Fibroblast of lung (primary cell): ENCODE measurements around the gene SFXN1.

Experiments
- CTCF ChIP-seq, 2 donors: IDR thresholded peaks in 1 of 2; conservative IDR thresholded peaks in 1 of 2; 1 replicate in 1 of 2; 2 replicates in 1 of 2; pipeline ENCODE4 v1.5.1; 2011 to 2012; ENCODE audit warnings: low read length in 2 of 2, control low read depth in 1 of 2, inconsistent platforms in 1 of 2, low read depth in 1 of 2, mild to moderate bottlenecking in 1 of 2
- EZH2 ChIP-seq: IDR thresholded peaks from 2 replicates; pipeline ENCODE4 v1.5.1; 2012; ENCODE audit warnings: low read length, control low read depth, mild to moderate bottlenecking; ENCODE audit errors: missing control alignments

- TF ChIP-seq CTCF (conservative IDR thresholded peaks at IDR 0.05 in 1 of 2, IDR thresholded peaks at IDR 0.05 in 1 of 2; ENCODE audit: low read depth in 1 of 2, low read length in 2 of 2) (no peak), EZH2 (no peak)
These were observed 11.6 kb upstream of the SFXN1 start for GRCh38 chr5:175466700-175467318.
